GM12891 (cell line): ENCODE measurements around the gene UBE3B.

ENCODE experiments used
- PAX5 ChIP-seq: IDR thresholded peaks from 2 replicates; pipeline ENCODE4 v1.6.1; 2011; ENCODE audit warnings: low read length, moderate library complexity, mild to moderate bottlenecking; ENCODE audit not compliant: insufficient read depth, severe bottlenecking
- POLR2A ChIP-seq: IDR thresholded peaks from 2 replicates; pipeline ENCODE4 v1.6.1; 2011; ENCODE audit warnings: low read depth, low read length, control low read depth
- POLR2AphosphoS5 ChIP-seq: IDR thresholded peaks from 2 replicates; pipeline ENCODE4 v1.6.1; 2011; ENCODE audit warnings: low read depth, low read length, control low read depth
- POU2F2 ChIP-seq: IDR thresholded peaks from 2 replicates; pipeline ENCODE4 v1.6.1; 2011; ENCODE audit warnings: low read depth, mild to moderate bottlenecking, control low read depth, low read length, moderate library complexity
- SPI1 ChIP-seq: IDR thresholded peaks from 2 replicates; pipeline ENCODE4 v1.6.1; 2011; ENCODE audit warnings: low read depth, low read length, control low read depth
- TAF1 ChIP-seq: IDR thresholded peaks from 2 replicates; pipeline ENCODE4 v1.6.1; 2011; ENCODE audit warnings: low read depth, low read length, control low read depth

DNA sequence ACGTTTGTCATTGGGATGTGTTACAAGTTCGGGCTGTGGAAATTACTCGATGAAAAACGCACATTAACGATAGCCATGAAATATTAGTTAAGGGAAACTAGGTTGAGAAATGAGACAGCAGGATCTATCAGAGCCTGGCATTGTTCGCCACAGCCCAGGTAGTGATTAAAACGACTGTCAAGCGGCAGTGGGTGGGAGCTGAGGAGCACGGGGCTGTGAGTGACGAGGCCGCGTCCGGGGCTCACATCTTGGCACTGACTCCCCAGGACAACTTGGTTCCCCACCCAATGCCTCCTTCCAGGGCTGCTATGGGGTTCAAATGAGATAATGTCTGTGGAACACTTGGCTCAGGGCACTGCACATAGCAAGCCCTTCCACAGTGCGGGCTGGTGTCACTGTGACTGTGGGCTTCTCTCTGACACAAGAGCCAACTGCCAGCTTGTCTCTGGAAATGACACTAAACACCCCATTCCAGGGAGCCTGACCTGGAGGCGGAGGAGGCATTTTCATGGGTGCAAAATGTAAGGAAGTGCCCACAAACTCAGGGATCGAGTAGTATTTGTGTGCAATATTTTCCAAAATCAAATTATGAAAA is 76.6 kb downstream of the UBE3B start:
- no peak for TF ChIP-seq POLR2AphosphoS5
- TF ChIP-seq POLR2A = no peak
- no peak for TF ChIP-seq TAF1
- TF ChIP-seq POU2F2 = no peak
- TF ChIP-seq SPI1 = no peak
- no peak for TF ChIP-seq PAX5
